ENCODE measurements around the gene ELOB. TPM values are rescaled to one million over a fixed set of nuclear protein-coding genes. Genes with fewer than 3 reads are reported as not detected.

ELOB gene
- total RNA-seq, 4 donors from 2014 or later = 181 to 341 (median 323) TPM

DNA sequence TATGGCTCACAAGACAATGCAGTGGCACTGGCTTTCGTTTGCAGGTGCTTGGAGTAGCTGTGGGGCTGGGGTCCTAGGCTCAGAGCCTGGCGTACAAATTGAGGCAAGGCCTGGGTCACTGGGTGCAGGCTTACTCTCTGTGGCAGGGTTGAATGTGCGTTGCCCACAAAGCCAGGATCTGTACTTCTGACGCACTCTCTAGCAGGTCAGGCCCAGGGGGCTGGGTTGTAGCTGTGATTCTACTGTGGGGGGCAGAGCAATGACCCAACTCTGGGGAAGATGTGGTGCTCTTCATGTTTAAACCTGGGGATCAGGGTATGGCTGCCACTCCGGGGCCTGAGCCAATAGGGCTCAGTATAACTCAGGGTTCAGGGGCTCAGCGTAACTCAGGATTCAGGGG is 33.6 kb upstream of the ELOB start:
- TF ChIP-seq CTCF (IDR thresholded peaks at IDR 0.05) = no peak
- ATAC-seq (ENCODE audit: low FRiP score) = no peak
- no peak for DNase-seq (ENCODE audit: low spot score)

DNA sequence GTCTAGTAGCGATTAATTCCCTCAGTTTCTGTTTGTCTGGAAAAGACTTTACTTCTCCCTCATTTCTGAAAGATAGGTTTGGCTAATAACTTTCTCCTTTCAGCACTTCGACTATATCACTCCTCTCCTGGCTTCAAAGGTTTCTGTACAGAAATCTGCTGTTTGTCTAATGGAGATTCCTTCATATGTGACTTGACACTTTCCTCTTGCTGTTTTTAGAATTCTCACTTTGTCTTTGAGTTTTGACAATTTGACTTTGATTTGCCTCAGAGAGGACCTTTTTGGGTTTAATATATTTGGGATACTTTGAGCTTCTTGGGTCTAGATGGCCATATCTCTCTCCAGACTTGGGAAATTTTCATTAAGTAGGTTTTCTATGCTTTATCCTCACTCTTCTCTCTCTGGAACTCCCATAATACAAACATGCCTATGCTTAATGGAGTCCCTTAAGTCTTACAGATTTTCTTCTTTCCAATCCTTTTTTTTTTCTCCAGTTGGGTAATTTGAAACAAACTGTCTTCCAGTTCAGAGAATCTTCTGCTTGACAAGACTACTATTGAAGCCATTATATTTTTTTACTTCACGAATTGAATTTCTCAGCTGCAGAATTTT is 32.2 kb upstream of the ELOB start:
- DNase-seq (ENCODE audit: low spot score) = no peak
- no peak for ATAC-seq (ENCODE audit: low FRiP score)
- no peak for TF ChIP-seq CTCF (IDR thresholded peaks at IDR 0.05)

DNA sequence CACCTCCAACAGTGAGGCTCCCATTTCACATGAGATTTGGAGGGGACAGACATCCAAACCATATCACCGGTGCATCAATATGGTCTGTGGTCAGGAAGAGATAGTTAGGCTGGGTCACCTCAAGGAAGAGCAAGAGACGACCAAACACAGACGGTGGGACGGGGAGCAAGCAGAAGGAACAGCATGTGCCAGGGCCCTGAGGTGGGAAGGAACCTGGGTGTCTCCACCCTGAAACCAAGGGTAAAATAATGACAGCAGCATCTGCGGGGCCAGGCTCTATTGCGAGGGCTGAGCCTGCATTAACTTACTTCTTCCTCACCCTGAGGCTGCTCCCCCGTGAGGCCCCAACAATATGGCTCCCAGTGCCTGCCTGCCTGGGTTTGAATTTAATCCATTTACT is 31.1 kb upstream of the ELOB start:
- no peak for TF ChIP-seq CTCF (IDR thresholded peaks at IDR 0.05)
- no peak for DNase-seq (ENCODE audit: low spot score)
- no peak for ATAC-seq (ENCODE audit: low FRiP score)

DNA sequence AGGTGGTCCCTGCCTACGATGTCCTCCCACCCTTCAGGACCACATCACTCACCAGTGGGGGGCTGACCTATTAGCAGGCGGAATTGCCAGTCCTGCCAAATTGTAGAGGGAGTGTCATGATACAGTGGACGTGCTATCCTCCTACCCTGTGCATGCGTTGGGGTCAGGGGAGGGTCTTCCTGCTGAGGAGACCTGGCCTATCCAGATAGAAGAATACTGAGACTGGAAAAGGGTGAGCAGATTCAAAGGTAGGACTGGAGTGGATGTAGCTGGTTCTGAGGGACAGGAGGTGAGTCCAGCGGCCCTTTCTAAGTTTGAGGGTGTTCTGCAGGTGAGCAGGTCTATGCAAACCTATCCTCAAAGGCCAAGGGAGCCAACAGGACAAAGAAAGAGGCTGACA is 29.2 kb upstream of the ELOB start:
- DNase-seq (ENCODE audit: low spot score) = no peak
- TF ChIP-seq CTCF (IDR thresholded peaks at IDR 0.05) = no peak
- ATAC-seq (ENCODE audit: low FRiP score) = no peak

DNA sequence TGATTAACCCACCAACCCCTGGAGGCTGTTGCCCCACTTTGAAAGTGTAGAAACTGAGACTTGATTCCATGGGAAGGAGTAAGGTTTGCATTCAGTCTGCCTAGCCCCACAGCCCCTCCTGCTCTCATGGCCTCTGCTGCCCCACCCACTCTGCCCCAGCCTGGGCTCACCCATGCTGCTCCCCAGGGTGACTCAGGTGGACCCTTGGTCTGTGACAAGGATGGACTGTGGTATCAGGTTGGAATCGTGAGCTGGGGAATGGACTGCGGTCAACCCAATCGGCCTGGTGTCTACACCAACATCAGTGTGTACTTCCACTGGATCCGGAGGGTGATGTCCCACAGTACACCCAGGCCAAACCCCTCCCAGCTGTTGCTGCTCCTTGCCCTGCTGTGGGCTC is 27.6 kb upstream of the ELOB start:
- no peak for TF ChIP-seq CTCF (IDR thresholded peaks at IDR 0.05)
- ATAC-seq (ENCODE audit: low FRiP score) = no peak
- DNase-seq (ENCODE audit: low spot score) = no peak

DNA sequence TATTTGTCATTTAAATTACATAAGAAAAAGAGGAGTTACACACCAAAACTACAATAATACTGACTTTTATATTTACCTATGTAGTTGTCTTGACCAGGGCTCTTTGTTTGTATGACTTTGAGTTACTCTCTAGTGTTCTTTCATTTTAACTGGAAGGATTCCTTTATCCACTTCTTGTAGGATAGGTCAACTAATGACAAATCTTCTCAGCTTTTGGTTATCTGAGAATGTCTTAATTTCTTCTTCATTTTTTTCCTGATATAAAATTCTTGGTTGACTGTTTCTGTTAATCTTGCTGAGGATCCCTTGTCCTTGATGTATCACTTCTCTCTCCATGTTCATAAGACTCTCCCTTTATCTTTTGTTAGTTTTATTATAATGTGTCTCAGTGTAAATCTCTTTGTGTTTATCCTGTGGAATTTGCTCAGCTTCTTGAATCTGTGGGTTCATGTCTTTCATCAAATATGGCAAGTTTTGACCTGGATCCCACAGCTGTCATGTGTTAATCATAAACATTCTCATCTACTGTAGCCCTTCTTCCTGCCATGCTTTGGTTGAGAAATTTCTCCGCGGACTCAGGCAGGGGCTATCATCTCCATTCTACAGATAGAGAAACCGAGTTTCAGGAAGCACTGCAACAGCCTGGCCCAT is 26.6 kb upstream of the ELOB start:
- ATAC-seq (ENCODE audit: low FRiP score) (no peak), DNase-seq (ENCODE audit: low spot score) (no peak)
- TF ChIP-seq CTCF (IDR thresholded peaks at IDR 0.05) = no peak

GRCh38 chr16:2799859-2800226 is 22.8 kb upstream of the ELOB start:
- no peak for ATAC-seq (ENCODE audit: low FRiP score)
- no peak for DNase-seq (ENCODE audit: low spot score)
- no peak for TF ChIP-seq CTCF (IDR thresholded peaks at IDR 0.05)

Measured in omental fat pad (tissue), 4 donors.